A549 (cell line): ENCODE results near the gene HEXIM2. TPM values are rescaled to one million over a fixed set of nuclear protein-coding genes. Genes with fewer than 3 reads are reported as not detected.

Source experiments
- ATOH8 ChIP-seq: fragments of 250-450 bp; sonication (Bioruptor Pico); IDR thresholded peaks from 2 replicates; pipeline ENCODE4 v1.5.0; 2020; ENCODE audit warnings: low read depth, mild to moderate bottlenecking, moderate library complexity
- CHD2 ChIP-seq: fragments of 150-350 bp; IDR thresholded peaks from 2 replicates; pipeline ENCODE4 v1.6.1; 2014; ENCODE audit warnings: low read length; ENCODE audit not compliant: partially characterized antibody
- E2F6 ChIP-seq: IDR thresholded peaks from 2 replicates; pipeline ENCODE4 v1.6.1; 2012; ENCODE audit warnings: low read depth, borderline replicate concordance
- EHMT2 ChIP-seq: fragments of 200-600 bp; sonication (generic); IDR thresholded peaks from 2 replicates; pipeline ENCODE4 v1.6.1; 2016; ENCODE audit warnings: antibody characterized with exemption, low read depth, mild to moderate bottlenecking, moderate library complexity
- ELK1 ChIP-seq: fragments of 150-350 bp; IDR thresholded peaks from 2 replicates; pipeline ENCODE4 v1.6.1; 2014; ENCODE audit warnings: low read depth, mild to moderate bottlenecking, low read length
- ESRRA ChIP-seq: fragments of 150-350 bp; IDR thresholded peaks from 2 replicates; pipeline ENCODE4 v1.6.1; 2014; ENCODE audit warnings: mild to moderate bottlenecking, low read length, borderline replicate concordance
- FOSB ChIP-seq: fragments of 250-450 bp; sonication (Bioruptor Pico); IDR thresholded peaks from 2 replicates; pipeline ENCODE4 v1.5.0; 2020; ENCODE audit warnings: mild to moderate bottlenecking, moderate library complexity
- FOXS1 ChIP-seq: fragments of 250-450 bp; sonication (Bioruptor Pico); IDR thresholded peaks from 2 replicates; pipeline ENCODE4 v1.5.0; 2020; ENCODE audit warnings: mild to moderate bottlenecking, moderate library complexity
- HES2 ChIP-seq: fragments of >200 bp; sonication (Bioruptor Twin); formaldehyde crosslinking; IDR thresholded peaks from 2 replicates; pipeline ENCODE4 v1.6.1; 2016
- HMGXB4 ChIP-seq: fragments of 250-450 bp; sonication (Bioruptor Pico); IDR thresholded peaks from 2 replicates; pipeline ENCODE4 v1.5.0; 2021; ENCODE audit warnings: mild to moderate bottlenecking, moderate library complexity, borderline replicate concordance
- HOXA7 ChIP-seq: fragments of 250-450 bp; sonication (Bioruptor Pico); IDR thresholded peaks from 2 replicates; pipeline ENCODE4 v1.5.0; 2020; ENCODE audit warnings: mild to moderate bottlenecking, moderate library complexity
- HOXB13 ChIP-seq: fragments of 250-450 bp; sonication (Bioruptor Pico); IDR thresholded peaks from 2 replicates; pipeline ENCODE4 v1.5.0; 2020; ENCODE audit warnings: low read depth, mild to moderate bottlenecking, moderate library complexity
- HOXB5 ChIP-seq: fragments of 250-450 bp; sonication (Bioruptor Pico); IDR thresholded peaks from 2 replicates; pipeline ENCODE4 v1.5.0; 2020; ENCODE audit warnings: mild to moderate bottlenecking, moderate library complexity
- NPAS2 ChIP-seq: fragments of 250-450 bp; sonication (Bioruptor Pico); IDR thresholded peaks from 2 replicates; pipeline ENCODE4 v1.8.0; 2022; ENCODE audit warnings: mild to moderate bottlenecking, moderate library complexity, borderline replicate concordance
- POLR2A ChIP-seq: IDR thresholded peaks from 2 replicates; pipeline ENCODE4 v1.6.1; 2012; ENCODE audit warnings: mild to moderate bottlenecking, low read length
- POLR2AphosphoS2 ChIP-seq: conservative IDR thresholded peaks from 2 replicates; pipeline ENCODE4 v1.6.1; 2012; ENCODE audit warnings: low read length, improper control_type of control experiment, inconsistent platforms
- RNF2 ChIP-seq: fragments of 200-600 bp; sonication (generic); IDR thresholded peaks from 2 replicates; pipeline ENCODE4 v1.6.1; 2016; ENCODE audit warnings: low read depth, mild to moderate bottlenecking, antibody characterized with exemption, moderate library complexity, borderline replicate concordance
- SMC3 ChIP-seq: fragments of >200 bp; sonication (Bioruptor Twin); formaldehyde crosslinking; IDR thresholded peaks from 3 replicates; pipeline ENCODE4 v1.6.1; 2018; ENCODE audit warnings: inconsistent platforms
- TP53 ChIP-seq: fragments of 250-450 bp; sonication (Bioruptor Pico); IDR thresholded peaks from 2 replicates; pipeline ENCODE4 v1.5.0; 2021; ENCODE audit warnings: mild to moderate bottlenecking, moderate library complexity
- ZC3H11A ChIP-seq: fragments of 450-650 bp; IDR thresholded peaks from 2 replicates; pipeline ENCODE4 v1.6.1; 2014; ENCODE audit warnings: antibody characterized with exemption, mild to moderate bottlenecking
- ZFP36 ChIP-seq: fragments of 450-650 bp; IDR thresholded peaks from 2 replicates; pipeline ENCODE4 v1.6.1; 2014; ENCODE audit warnings: borderline replicate concordance; ENCODE audit not compliant: partially characterized antibody
- ZNF302 ChIP-seq: fragments of 250-450 bp; sonication (Bioruptor Pico); IDR thresholded peaks from 2 replicates; pipeline ENCODE4 v1.9.0; 2021; ENCODE audit warnings: inconsistent platforms, mild to moderate bottlenecking, moderate library complexity
- ZSCAN20 ChIP-seq: fragments of 250-450 bp; sonication (Bioruptor Pico); IDR thresholded peaks from 2 replicates; pipeline ENCODE4 v1.8.0; 2022; ENCODE audit warnings: mild to moderate bottlenecking, moderate library complexity
- polyA plus RNA-seq, 4 experiments: library from polyadenylated mRNA; depleted of rRNA in 3 of 4; stranded (reverse); fragments of >200 nt; fragmentation: RNase III in 1 of 4; extraction: RNeasy Plus Mini Kit Qiagen cat#74134 plus additional on column Dnase treatment in 1 of 4; gene quantifications; 2 replicates in 3 of 4; 3 replicates in 1 of 4; pipeline ENCODE4 v1.2.3, GENCODE V29; 2011 to 2017
- TF ChIP-seq, protein P1 (sequence below): fragments of >200 bp; sonication (Bioruptor Twin); formaldehyde crosslinking; IDR thresholded peaks from 3 replicates; pipeline ENCODE4 v1.5.1; 2016

HEXIM2 gene
- polyA plus RNA-seq, 2 of the 4 experiments (the other 2 are of a cell fraction), result 15.5 to 23.1 TPM

GRCh38 chr17:45148183-45149036, 13.3 kb upstream of the HEXIM2 start, which contains the start of gene HEXIM1 (continued):
- TF ChIP-seq HMGXB4 (CRISPR knock-in tag), result peak; percentile 98
- no peak for TF ChIP-seq HES2
- no peak for TF ChIP-seq ZSCAN20 (CRISPR knock-in tag)
- no peak for TF ChIP-seq NPAS2 (CRISPR knock-in tag)
- peak; percentile 53 for TF ChIP-seq ZFP36
- TF ChIP-seq FOXS1 (CRISPR knock-in tag), result no peak; the same call in 1 of the 2 replicates
- no peak for TF ChIP-seq E2F6
- TF ChIP-seq HOXB5, result peak; percentile 92
- TF ChIP-seq ATOH8 (CRISPR knock-in tag), result peak; percentile 75; the same call in 1 of the 2 replicates
- 0 out of 3 replicates have a peak, but pooled peaks have one; percentile 25 for TF ChIP-seq SMC3
- TF ChIP-seq EHMT2, result no peak
- TF ChIP-seq, protein P1, sequence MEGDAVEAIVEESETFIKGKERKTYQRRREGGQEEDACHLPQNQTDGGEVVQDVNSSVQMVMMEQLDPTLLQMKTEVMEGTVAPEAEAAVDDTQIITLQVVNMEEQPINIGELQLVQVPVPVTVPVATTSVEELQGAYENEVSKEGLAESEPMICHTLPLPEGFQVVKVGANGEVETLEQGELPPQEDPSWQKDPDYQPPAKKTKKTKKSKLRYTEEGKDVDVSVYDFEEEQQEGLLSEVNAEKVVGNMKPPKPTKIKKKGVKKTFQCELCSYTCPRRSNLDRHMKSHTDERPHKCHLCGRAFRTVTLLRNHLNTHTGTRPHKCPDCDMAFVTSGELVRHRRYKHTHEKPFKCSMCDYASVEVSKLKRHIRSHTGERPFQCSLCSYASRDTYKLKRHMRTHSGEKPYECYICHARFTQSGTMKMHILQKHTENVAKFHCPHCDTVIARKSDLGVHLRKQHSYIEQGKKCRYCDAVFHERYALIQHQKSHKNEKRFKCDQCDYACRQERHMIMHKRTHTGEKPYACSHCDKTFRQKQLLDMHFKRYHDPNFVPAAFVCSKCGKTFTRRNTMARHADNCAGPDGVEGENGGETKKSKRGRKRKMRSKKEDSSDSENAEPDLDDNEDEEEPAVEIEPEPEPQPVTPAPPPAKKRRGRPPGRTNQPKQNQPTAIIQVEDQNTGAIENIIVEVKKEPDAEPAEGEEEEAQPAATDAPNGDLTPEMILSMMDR, result no peak
- TF ChIP-seq TP53 (CRISPR knock-in tag), result peak; percentile 99
- TF ChIP-seq POLR2A, result peak; percentile 100
- peak; percentile 99 for TF ChIP-seq FOSB (CRISPR knock-in tag)
- TF ChIP-seq ZC3H11A, result no peak
- TF ChIP-seq ELK1, result no peak; the same call in 1 of the 2 replicates
- peak; percentile 69; the same call in 1 of the 2 replicates for TF ChIP-seq ESRRA
- no peak for TF ChIP-seq ZNF302
- no peak for TF ChIP-seq HOXB13 (CRISPR knock-in tag)
- TF ChIP-seq RNF2, result no peak
- no peak for TF ChIP-seq CHD2
- peak; percentile 99 for TF ChIP-seq HOXA7 (CRISPR knock-in tag)
- TF ChIP-seq POLR2AphosphoS2, result peak; percentile 96
